ENCODE data around the gene ELMO3.

The ELMO3 gene

GRCh38 chr16:67206129-67206837 lies 7.4 kb downstream of the ELMO3 start:
- TF ChIP-seq OSR1 (CRISPR knock-in tag; IDR thresholded peaks at IDR 0.05) (no peak), ZFP30 (CRISPR knock-in tag; IDR thresholded peaks at IDR 0.05) (no peak), PPARA (CRISPR knock-in tag; IDR thresholded peaks at IDR 0.05; ENCODE audit: borderline replicate concordance) (no peak), ZC3H10 (CRISPR knock-in tag; IDR thresholded peaks at IDR 0.05) (no peak), ESRRG (CRISPR knock-in tag; IDR thresholded peaks at IDR 0.05) (no peak), POU6F1 (CRISPR knock-in tag; IDR thresholded peaks at IDR 0.05; ENCODE audit: borderline replicate concordance, low read depth) (no peak), ISL1 (CRISPR knock-in tag; IDR thresholded peaks at IDR 0.05) (no peak), CSDC2 (CRISPR knock-in tag; IDR thresholded peaks at IDR 0.05) (no peak), RARB (CRISPR knock-in tag; IDR thresholded peaks at IDR 0.05) (no peak), TOX (CRISPR knock-in tag; IDR thresholded peaks at IDR 0.05; ENCODE audit: borderline replicate concordance) (no peak), BACH2 (CRISPR knock-in tag; IDR thresholded peaks at IDR 0.05; ENCODE audit: borderline replicate concordance) (no peak), ZNF565 (CRISPR knock-in tag; conservative IDR thresholded peaks at IDR 0.05; ENCODE audit: low read depth) (no peak), CREB5 (CRISPR knock-in tag; IDR thresholded peaks at IDR 0.05; ENCODE audit: low read depth) (no peak), GLIS3 (CRISPR knock-in tag; IDR thresholded peaks at IDR 0.05) (no peak), ARNTL (CRISPR knock-in tag; IDR thresholded peaks at IDR 0.05; ENCODE audit: borderline replicate concordance, low read depth) (no peak), ZFP3 (CRISPR knock-in tag; IDR thresholded peaks at IDR 0.05) (no peak), ZNF8 (CRISPR knock-in tag; IDR thresholded peaks at IDR 0.05) (no peak), TSHZ2 (CRISPR knock-in tag; IDR thresholded peaks at IDR 0.05) (no peak), TCF4 (CRISPR knock-in tag; IDR thresholded peaks at IDR 0.05; ENCODE audit: borderline replicate concordance) (no peak)
- no peak for ATAC-seq

- ATAC-seq = no peak; the same call in 1 of the 3 replicates
- no peak for TF ChIP-seq ZNF8 (CRISPR knock-in tag; IDR thresholded peaks at IDR 0.05)
These were observed 7.9 kb downstream of the ELMO3 start for GRCh38 chr16:67206838-67207248.

- ATAC-seq = peak; percentile 31
- TF ChIP-seq ZFP3 (CRISPR knock-in tag; IDR thresholded peaks at IDR 0.05) = no peak
- TF ChIP-seq ISL1 (CRISPR knock-in tag; IDR thresholded peaks at IDR 0.05) = no peak
- TF ChIP-seq RARB (CRISPR knock-in tag; IDR thresholded peaks at IDR 0.05) = no peak
- no peak for TF ChIP-seq GLIS3 (CRISPR knock-in tag; IDR thresholded peaks at IDR 0.05)
- TF ChIP-seq CSDC2 (CRISPR knock-in tag; IDR thresholded peaks at IDR 0.05) = no peak
- TF ChIP-seq ZC3H10 (CRISPR knock-in tag; IDR thresholded peaks at IDR 0.05) = no peak
- no peak for TF ChIP-seq ESRRG (CRISPR knock-in tag; IDR thresholded peaks at IDR 0.05)
These were observed 8.5 kb downstream of the ELMO3 start for GRCh38 chr16:67207249-67208091.

GRCh38 chr16:67208154-67208896 lies 9.4 kb downstream of the ELMO3 start:
- no peak; the same call in 2 of the 3 replicates for ATAC-seq
- TF ChIP-seq TCF4 (CRISPR knock-in tag; IDR thresholded peaks at IDR 0.05; ENCODE audit: borderline replicate concordance) (no peak), ZNF70 (CRISPR knock-in tag; IDR thresholded peaks at IDR 0.05) (no peak), PPARA (CRISPR knock-in tag; IDR thresholded peaks at IDR 0.05; ENCODE audit: borderline replicate concordance) (no peak), POU6F1 (CRISPR knock-in tag; IDR thresholded peaks at IDR 0.05; ENCODE audit: borderline replicate concordance, low read depth) (no peak), PATZ1 (CRISPR knock-in tag; IDR thresholded peaks at IDR 0.05; ENCODE audit: borderline replicate concordance) (no peak), CSDC2 (CRISPR knock-in tag; IDR thresholded peaks at IDR 0.05) (no peak), ESRRG (CRISPR knock-in tag; IDR thresholded peaks at IDR 0.05) (no peak), CSRNP3 (CRISPR knock-in tag; IDR thresholded peaks at IDR 0.05) (no peak), GLIS3 (CRISPR knock-in tag; IDR thresholded peaks at IDR 0.05) (no peak), RARB (CRISPR knock-in tag; IDR thresholded peaks at IDR 0.05) (no peak), ZNF8 (CRISPR knock-in tag; IDR thresholded peaks at IDR 0.05) (no peak)

Measured in SK-N-SH treated with all-trans-retinoic acid at 6 μM for 48 hours (cell line).